ENCODE measurements around the gene PPM1F.
"Not testable (repeated sequence)": the region's sequence is repeated elsewhere in the genome, so short reads cannot be mapped to it uniquely, and the experiment has no call there.

Gene PPM1F

GRCh38 chr22:21881841-21882753, 70.6 kb downstream of the PPM1F start:
- TF ChIP-seq, protein P1, sequence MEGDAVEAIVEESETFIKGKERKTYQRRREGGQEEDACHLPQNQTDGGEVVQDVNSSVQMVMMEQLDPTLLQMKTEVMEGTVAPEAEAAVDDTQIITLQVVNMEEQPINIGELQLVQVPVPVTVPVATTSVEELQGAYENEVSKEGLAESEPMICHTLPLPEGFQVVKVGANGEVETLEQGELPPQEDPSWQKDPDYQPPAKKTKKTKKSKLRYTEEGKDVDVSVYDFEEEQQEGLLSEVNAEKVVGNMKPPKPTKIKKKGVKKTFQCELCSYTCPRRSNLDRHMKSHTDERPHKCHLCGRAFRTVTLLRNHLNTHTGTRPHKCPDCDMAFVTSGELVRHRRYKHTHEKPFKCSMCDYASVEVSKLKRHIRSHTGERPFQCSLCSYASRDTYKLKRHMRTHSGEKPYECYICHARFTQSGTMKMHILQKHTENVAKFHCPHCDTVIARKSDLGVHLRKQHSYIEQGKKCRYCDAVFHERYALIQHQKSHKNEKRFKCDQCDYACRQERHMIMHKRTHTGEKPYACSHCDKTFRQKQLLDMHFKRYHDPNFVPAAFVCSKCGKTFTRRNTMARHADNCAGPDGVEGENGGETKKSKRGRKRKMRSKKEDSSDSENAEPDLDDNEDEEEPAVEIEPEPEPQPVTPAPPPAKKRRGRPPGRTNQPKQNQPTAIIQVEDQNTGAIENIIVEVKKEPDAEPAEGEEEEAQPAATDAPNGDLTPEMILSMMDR (IDR thresholded peaks at IDR 0.05; ENCODE audit: insufficient read depth, low read depth, low read length, missing control alignments) = no peak
- DNase-seq (ENCODE audit: low read depth) = no peak
- no peak overlapping the region for H3K4me3 ChIP-seq (ENCODE audit: low read length)

GRCh38 chr22:21876486-21877176, 76.0 kb downstream of the PPM1F start:
- H3K4me3 ChIP-seq (ENCODE audit: low read length) = no peak overlapping the region
- no peak for DNase-seq (ENCODE audit: low read depth)
- TF ChIP-seq, protein P1 (IDR thresholded peaks at IDR 0.05; ENCODE audit: insufficient read depth, low read depth, low read length, missing control alignments) = no peak

DNA sequence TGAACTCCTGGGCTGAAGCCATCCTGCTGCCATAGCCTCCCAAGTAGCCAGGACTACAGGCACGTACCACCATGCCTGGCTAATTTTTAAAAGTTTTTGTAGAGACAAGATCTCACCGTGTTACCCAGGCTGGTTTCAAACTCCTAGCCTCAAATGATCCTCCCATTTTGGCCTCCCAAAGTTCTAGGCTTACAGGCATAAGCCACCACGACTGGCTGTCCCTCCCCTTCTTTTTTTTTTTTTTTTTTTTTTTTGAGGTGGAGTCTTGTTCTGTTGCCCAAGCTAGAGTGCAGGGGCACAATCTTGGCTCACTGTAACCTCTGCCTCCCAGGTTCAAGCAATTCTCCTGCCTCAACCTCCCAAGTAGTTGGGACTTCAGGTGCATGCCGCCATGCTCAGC, 77.7 kb downstream of the PPM1F start:
- DNase-seq (ENCODE audit: low read depth); H3K4me3 ChIP-seq (ENCODE audit: low read length): not testable (repeated sequence)

DNA sequence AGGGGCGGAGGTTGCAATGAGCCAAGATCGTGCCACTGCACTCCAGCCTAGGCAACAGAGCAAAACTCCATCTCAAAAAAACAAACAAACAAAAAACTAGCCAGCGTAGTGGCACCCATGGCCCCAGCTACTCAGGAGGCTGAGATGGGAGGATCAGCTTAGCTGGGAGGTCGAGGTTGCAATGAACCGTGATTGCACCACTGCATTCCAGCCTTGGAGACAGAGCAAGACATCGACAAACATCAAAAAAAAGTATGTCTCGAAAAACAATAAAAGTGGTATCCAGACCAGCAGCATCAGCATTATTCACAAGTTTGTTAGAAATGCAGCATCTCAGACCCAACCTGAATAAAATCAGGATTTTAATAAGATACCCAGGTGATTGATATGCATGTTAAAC, 79.0 kb downstream of the PPM1F start:
- no peak overlapping the region for H3K4me3 ChIP-seq (ENCODE audit: low read length)
- TF ChIP-seq, protein P1 (IDR thresholded peaks at IDR 0.05; ENCODE audit: insufficient read depth, low read depth, low read length, missing control alignments) = no peak
- no peak for DNase-seq (ENCODE audit: low read depth)

DNA sequence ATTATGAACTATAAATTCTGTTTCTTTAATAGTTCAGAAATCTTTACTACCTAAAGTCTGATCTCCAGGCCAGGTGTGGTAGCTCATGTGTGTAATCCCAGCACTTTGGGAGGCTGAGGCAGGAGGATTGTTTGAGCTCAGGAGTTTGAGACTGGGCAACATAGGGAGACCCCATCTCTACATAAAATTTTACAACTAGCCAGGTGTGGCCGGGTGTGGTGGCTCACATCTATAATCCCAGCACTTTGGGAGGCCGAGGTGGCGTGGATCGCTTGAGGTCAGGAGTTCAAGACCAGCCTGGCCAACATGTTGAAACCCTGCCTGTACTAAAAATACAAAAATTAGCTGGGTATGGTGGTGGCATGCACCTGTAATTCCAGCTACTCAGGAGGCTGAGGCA, 79.9 kb downstream of the PPM1F start:
- not testable (repeated sequence) for DNase-seq (ENCODE audit: low read depth); H3K4me3 ChIP-seq (ENCODE audit: low read length)

All from epithelial cell of esophagus (primary cell).